GM18951 (cell line): ENCODE results near the gene IL17RA.

Source experiments
- POLR2A ChIP-seq: IDR thresholded peaks from 4 replicates; pipeline ENCODE4 v1.6.1; 2011; ENCODE audit warnings: mild to moderate bottlenecking; ENCODE audit not compliant: insufficient read length, insufficient read depth; ENCODE audit errors: extremely low read depth
- in situ Hi-C: fragments of 300-500 bp; cut with MboI; formaldehyde crosslinking; loops from one replicate; pipeline ENCODE4 v1.12.0; 2022; ENCODE audit warnings: low sequenced_read_pairs, mixed read lengths, inconsistent platforms; ENCODE audit not compliant: unreplicated experiment

Gene IL17RA

DNA sequence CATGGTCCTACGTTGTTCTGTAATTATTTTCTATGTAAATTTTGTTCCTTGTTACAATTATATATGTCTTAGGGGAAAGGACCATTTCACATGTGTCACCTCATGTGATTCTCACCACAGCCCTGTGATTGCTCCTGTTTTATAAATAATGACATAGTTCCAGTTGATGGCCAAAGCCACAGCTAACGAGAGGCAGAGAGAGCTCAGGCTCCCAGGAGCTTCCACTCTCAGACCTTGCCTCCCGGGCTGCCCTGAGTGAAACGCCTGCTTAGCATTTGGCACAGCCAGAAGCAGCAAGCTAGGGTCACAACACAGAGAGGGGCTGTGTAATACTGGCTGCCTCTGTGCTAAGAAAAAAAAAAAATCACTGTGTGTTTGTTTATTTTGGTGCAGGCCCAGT, 30.4 kb downstream of the IL17RA start:
- no peak for TF ChIP-seq POLR2A
- in situ Hi-C loops, result loop anchor here (5.0 kb wide), 1 partner anchor 37 kb away; no protein-coding TSS in a partner anchor

DNA sequence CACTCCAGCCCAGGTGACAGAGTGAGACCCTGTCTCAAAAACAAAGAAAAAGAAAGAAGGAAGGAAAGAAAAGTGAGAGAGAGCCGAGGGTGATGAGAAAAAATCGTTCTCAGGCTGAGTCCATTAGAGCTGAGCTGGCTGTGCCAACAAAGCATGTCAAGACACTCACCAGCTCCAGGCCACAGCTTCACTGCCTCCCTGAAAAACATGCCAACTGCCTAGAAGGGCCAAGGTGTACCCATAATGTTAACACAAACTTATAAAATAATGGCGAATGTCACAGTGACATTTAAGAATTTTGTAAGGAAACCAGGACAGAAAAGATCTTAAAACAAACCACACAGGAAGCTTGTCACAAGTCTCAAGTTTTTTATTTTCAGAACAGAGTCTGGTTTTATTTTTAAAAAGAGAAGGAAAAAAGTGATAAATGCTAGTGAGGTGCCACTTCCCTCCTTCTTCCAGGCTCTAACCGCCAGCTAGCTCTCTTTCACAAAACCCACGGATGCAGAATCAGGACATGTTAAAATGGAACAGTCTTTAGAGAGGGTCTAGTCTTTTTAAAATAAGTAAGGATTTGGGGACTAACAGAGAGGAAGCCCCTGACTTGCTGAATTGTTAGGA, 31.3 kb downstream of the IL17RA start:
- in situ Hi-C loops, result loop anchor here (5.0 kb wide), 1 partner anchor 36 kb away; no protein-coding TSS in a partner anchor
- no peak for TF ChIP-seq POLR2A

DNA sequence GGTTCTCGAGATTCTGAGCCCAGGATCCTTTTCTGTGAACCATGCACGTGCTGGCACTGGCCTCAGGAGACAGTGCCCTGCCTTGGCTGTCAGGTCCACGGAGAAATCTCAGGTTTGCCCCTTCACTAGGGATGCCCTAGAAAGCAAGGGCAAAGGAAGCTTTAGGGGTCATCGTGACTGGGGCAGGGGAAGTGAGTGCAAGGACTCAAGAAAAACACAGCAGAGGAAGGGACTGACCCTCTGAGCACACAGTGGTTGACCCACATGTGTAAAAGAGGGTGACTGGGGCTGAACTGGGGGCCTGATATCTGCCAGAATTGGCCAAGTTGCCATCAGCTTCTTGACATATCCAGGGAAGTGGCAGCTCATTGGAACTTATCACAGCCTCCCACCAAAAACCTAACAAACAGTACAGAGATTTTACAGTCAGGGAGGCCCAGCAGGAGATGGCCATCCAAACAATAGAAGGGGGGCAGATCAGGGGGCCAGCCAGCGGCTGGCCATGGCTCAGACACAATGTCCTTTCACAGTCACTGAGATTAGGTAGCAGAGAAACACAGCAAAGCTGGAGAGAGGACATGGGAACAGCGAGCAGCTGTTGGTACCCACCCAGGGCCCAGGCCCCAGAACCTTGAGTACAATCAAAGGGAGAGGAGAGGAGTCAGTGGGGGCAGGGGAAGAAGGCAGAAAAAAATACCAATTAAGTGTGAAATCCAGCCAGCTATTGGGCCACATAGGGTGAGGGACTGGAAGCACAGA, 32.0 kb downstream of the IL17RA start:
- TF ChIP-seq POLR2A, result no peak
- in situ Hi-C loops, result loop anchor here (5.0 kb wide), 1 partner anchor 36 kb away; no protein-coding TSS in a partner anchor

DNA sequence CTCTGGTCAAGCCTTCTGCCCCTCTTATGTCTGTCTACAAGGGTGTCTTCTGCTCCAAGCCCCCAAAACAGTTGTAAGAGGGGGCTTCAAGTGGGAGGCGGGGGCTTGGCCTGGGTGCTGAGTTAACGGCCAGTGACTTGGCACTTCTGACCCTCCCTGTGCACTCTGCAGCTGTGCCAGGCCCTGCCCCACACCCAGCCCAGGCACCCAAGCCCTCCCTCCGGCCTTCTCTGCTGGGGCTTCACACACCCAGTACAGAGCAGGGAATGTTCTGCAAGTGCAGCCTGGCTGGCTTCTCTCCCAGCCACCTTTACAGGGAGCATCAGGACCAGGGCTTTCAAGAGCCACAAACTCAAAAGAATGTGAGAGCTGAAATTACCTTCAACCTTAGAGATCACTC, 32.6 kb downstream of the IL17RA start:
- in situ Hi-C loops, result loop anchor here (5.0 kb wide), 1 partner anchor 35 kb away; no protein-coding TSS in a partner anchor
- no peak for TF ChIP-seq POLR2A

DNA sequence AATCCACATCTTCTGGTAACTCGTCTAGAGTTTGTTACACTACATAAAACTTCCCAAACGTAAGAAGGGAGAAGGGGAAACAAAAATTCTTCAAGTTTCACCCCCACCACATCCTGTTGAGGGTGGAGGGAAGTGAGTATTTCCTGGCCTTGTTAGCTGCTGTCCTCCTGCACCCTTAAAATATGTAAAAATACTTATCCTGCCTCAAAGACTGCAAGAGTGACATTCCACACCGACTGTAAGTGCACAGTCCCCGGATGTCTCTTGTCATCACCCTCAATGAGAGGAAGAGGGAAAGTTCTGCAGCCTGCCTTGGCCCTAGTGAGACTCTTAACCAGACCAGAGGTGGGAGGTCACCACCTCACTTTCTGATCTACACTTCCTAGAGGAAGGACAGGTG, 33.1 kb downstream of the IL17RA start:
- TF ChIP-seq POLR2A, result no peak
- in situ Hi-C loops, result loop anchor here (5.0 kb wide), 1 partner anchor 34 kb away; no protein-coding TSS in a partner anchor

DNA sequence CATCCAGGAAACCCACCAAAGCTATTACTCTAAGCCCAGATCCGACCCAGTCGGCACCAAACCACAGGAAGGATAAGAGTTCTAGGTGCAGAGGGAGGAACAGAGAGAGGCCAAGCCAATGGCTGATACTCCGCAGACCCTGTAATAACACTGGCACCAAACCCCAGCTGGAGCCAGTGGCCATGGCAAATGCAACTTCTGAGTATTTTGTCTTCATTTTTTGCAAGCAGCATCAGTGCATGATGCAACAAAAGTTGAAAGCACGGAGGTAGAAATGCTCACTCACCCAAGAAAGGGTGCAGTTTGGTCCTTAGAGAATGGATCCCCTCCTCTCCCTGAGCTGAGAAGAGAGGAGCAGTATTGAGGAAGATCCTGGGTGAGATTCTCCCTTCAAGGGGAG, 33.5 kb downstream of the IL17RA start:
- no peak for TF ChIP-seq POLR2A
- in situ Hi-C loops, result loop anchor here (5.0 kb wide), 1 partner anchor 34 kb away; no protein-coding TSS in a partner anchor

DNA sequence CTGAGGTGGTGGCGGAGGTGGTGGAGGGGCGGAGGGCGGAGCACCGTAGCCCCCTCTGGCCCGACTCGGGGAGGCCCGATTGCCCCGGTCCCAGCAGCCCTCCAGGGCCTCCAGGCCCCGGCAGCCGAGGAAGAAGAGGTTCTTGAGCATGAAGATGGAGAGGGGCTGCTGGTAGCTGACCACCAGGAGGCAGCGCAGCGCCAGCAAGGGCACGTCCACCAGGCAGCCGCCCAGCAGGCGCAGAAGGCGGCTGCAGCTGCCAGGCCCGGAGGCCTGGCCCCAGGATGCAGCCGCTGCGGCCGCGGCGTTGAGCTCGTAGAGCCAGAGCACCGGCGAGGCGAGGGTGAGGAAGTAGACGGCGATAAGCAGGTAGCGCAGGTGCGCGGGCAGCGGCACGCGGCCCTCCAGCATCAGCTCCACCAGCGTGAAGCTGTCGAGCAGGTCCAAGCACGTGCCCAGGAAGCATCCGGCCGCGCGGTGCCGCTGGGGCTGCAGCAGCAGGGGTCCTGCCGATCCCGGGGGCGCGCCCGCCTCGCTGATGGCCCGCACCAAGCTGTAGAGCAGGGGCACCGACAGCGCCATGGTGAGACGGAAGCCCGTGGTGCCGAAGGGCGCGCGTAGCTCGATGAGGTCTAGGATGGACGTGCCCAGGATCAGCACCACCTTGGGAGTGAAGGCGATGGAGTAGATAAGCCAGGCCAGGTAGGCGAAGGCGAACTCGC, 34.8 kb downstream of the IL17RA start:
- in situ Hi-C loops, result loop anchor here (5.0 kb wide), 1 partner anchor 33 kb away; no protein-coding TSS in a partner anchor
- TF ChIP-seq POLR2A, result no peak

DNA sequence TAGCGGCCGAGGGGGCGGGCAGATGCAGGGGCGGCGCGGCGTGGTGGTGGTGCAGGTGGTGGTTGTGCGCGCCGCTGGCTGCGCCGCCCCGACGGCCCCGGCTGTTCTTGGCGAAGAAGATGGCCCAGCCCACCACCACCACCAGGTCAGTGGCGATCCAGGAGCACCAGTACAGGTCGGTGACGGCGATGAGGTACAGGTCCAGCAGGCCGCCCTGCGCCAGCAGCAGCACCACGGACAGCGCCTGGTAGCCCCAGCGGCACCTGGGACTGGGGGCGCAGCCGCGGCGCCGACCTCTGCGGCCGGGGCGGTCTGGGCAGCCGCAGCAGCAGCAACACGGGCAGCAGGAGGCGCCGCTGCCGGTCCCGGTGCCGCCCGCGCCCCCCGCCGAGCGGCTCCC, 35.5 kb downstream of the IL17RA start:
- in situ Hi-C loops, result no loop called here
- TF ChIP-seq POLR2A, result no peak

DNA sequence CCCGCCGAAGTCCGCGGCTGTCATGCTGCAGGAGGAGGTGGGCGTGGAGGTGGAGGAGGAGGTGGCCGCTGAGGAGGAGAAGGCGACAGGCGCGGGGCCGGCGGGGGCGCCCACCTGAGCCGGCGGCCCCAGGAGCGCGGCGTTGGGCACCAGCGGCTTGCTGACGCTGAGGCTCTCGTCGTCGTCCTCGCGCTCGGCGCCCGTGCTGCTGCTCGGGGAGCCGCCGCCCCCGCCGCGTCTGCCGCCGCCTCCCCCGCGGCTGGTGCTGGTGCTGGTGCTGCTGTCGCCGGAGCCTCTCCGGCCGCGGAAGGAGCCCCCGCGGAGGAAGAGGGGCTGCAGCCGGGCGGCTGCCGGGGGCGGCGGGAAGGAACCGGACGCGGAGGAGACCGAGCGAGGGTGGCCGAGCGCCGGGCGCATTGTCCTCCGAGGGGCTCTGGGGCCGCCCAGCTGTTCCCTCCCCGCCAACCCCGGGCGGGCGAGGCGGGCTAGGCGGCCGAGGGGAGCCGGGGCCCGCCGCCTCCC, 36.0 kb downstream of the IL17RA start:
- TF ChIP-seq POLR2A, result no peak
- in situ Hi-C loops, result no loop called here

DNA sequence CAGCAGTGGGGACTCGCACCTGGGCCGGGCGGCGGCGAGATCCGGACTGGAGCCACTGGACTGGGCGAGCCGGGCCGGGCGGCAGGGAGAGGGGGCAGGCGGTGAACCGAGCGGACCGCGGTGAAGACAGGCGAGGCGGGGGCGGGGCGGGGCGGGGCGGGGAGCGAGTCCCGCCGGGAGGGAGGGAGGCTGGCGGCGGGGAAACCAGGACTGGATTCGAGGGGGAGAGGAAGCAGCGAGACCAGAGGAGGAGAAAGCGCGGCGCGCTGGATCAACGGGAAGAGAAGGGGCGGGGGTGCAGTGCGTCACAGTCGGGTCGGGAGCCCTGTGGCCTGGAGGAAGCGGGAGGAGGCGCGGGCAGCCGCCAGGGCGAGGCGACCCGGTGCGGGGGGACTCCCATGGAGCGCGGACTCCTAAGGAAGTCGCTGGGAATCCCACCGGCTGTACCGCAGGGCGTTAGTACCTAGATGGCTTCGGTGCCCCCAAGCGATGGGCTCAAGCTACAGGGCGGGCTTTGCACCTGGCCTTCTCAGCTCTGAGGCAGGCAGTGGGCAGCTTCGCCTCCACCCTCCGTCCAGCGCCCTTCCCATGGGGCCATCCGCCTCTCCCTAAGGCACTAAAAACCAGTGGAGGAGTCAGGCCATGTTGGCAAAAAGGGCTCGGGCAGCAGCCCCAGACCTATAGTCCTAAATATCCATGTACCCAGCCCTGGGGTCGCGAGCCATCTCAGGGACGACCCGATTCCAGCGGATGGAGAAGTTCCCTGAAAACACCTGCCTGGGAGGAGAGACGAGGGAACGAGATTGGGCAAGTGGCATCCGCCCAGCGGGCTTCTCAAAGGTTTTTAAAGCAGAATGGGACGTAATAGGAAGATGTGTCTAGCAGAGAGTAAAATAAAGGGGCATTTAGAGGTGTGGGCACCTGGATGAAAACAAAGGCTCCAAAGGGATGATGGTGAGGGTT, 36.7 kb downstream of the IL17RA start, which contains the start of gene TMEM121B:
TSS of gene TMEM121B (minus strand) at position 128 of the 963 bp plus-strand sequence. CDS start 233 bp downstream, outside the sequence.
- TF ChIP-seq POLR2A, result no peak
- in situ Hi-C loops, result no loop called here

DNA sequence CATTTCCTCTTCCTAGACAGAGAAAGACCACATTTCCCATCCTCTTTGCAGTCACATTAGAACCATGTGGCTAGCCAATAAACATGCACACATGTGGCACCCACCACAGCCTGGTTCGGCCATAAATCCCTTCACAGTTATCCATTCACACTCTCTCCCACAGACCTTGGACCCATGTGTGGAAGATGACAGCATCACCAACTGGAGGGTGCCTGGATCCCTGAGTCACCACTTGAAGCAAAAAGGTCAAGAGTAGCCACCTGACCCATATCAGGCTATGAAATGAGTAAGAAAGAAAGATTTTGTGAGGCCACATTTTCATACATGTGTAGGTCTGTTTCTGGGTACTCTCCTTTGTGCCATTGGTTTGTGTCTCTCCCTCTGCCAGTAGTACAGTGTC, 45.4 kb downstream of the IL17RA start:
- TF ChIP-seq POLR2A, result no peak
- in situ Hi-C loops, result no loop called here

DNA sequence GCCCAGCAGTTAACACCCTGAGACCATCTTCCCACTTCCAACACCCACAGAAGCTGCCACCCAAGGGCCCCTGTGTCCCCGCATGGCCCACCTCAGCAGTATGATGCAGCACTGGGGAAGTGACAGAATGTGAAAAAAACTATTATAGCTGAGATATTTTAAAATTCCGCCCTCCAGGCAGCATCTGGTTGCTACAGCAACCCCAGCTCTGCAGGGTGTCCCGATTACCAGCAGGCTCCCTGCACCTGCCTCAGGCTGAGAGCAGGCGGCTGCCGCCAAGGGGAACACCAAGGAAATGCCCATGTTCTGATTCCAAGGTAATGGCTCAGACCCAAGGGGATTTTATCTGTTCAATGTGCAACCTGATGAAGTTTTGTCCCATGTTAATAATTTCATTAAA, 46.9 kb downstream of the IL17RA start:
- in situ Hi-C loops, result no loop called here
- TF ChIP-seq POLR2A, result no peak
